SK-N-SH treated with all-trans-retinoic acid at 6 μM for 48 hours (cell line): ENCODE measurements around the gene FETUB.

Experiments
- ATAC-seq: fragments of 200-7000 bp; cut with Tn5 transposase; 3 replicates; pipeline ENCODE4 v1.9.1; 2020; ENCODE audit warnings: mild to moderate bottlenecking, moderate library complexity
- ARNTL ChIP-seq: fragments of 450-650 bp; formaldehyde crosslinking; IDR thresholded peaks from 2 replicates; pipeline ENCODE4 v1.5.0; 2020; ENCODE audit warnings: low read depth, mild to moderate bottlenecking, moderate library complexity, borderline replicate concordance
- BACH2 ChIP-seq: fragments of 250-450 bp; sonication (Bioruptor Pico); IDR thresholded peaks from 2 replicates; pipeline ENCODE4 v1.9.0; 2021; ENCODE audit warnings: mild to moderate bottlenecking, borderline replicate concordance
- CSDC2 ChIP-seq: fragments of 250-450 bp; sonication (Bioruptor Pico); IDR thresholded peaks from 2 replicates; pipeline ENCODE4 v1.5.0; 2020; ENCODE audit warnings: mild to moderate bottlenecking, moderate library complexity
- ESRRG ChIP-seq: fragments of 250-450 bp; sonication (Bioruptor Pico); IDR thresholded peaks from 2 replicates; pipeline ENCODE4 v1.6.1; 2021; ENCODE audit warnings: mild to moderate bottlenecking
- GLIS3 ChIP-seq: fragments of 250-450 bp; sonication (Bioruptor Pico); IDR thresholded peaks from 2 replicates; pipeline ENCODE4 v1.5.0; 2020; ENCODE audit warnings: mild to moderate bottlenecking, moderate library complexity
- ISL1 ChIP-seq: fragments of 250-450 bp; sonication (Bioruptor Pico); IDR thresholded peaks from 2 replicates; pipeline ENCODE4 v2.1.2; 2022; ENCODE audit warnings: mild to moderate bottlenecking, moderate library complexity
- OSR1 ChIP-seq: fragments of 250-450 bp; sonication (Bioruptor Pico); IDR thresholded peaks from 2 replicates; pipeline ENCODE4 v1.8.0; 2022; ENCODE audit warnings: moderate library complexity, mild to moderate bottlenecking, inconsistent platforms
- PPARA ChIP-seq: fragments of 250-450 bp; sonication (Bioruptor Pico); IDR thresholded peaks from 2 replicates; pipeline ENCODE4 v1.5.0; 2020; ENCODE audit warnings: mild to moderate bottlenecking, borderline replicate concordance
- RARB ChIP-seq: fragments of 250-450 bp; sonication (Bioruptor Pico); IDR thresholded peaks from 2 replicates; pipeline ENCODE4 v1.8.0; 2021; ENCODE audit warnings: mild to moderate bottlenecking, moderate library complexity
- SNAI2 ChIP-seq: fragments of 250-450 bp; sonication (Bioruptor Pico); IDR thresholded peaks from 2 replicates; pipeline ENCODE4 v1.5.0; 2020; ENCODE audit warnings: mild to moderate bottlenecking, moderate library complexity
- TCF4 ChIP-seq: fragments of 250-450 bp; sonication (Bioruptor Pico); IDR thresholded peaks from 2 replicates; pipeline ENCODE4 v1.8.0; 2021; ENCODE audit warnings: mild to moderate bottlenecking, moderate library complexity, borderline replicate concordance
- TOX ChIP-seq: fragments of 250-450 bp; sonication (Bioruptor Pico); IDR thresholded peaks from 2 replicates; pipeline ENCODE4 v1.8.0; 2021; ENCODE audit warnings: mild to moderate bottlenecking, moderate library complexity, borderline replicate concordance
- ZC3H10 ChIP-seq: fragments of 250-450 bp; sonication (Bioruptor Pico); IDR thresholded peaks from 2 replicates; pipeline ENCODE4 v1.5.1; 2021; ENCODE audit warnings: mild to moderate bottlenecking, moderate library complexity
- ZNF565 ChIP-seq: fragments of 450-650 bp; formaldehyde crosslinking; conservative IDR thresholded peaks from 2 replicates; pipeline ENCODE4 v1.5.0; 2020; ENCODE audit warnings: low read depth, mild to moderate bottlenecking, moderate library complexity
- ZNF8 ChIP-seq: fragments of 450-650 bp; formaldehyde crosslinking; IDR thresholded peaks from 2 replicates; pipeline ENCODE4 v1.5.0; 2020; ENCODE audit warnings: mild to moderate bottlenecking, moderate library complexity
- TF ChIP-seq, protein P1 (sequence below): fragments of 250-450 bp; sonication (Bioruptor Pico); IDR thresholded peaks from 2 replicates; pipeline ENCODE4 v1.5.0; 2020; ENCODE audit warnings: mild to moderate bottlenecking, moderate library complexity
- TF ChIP-seq, protein P2 (sequence below): fragments of 250-450 bp; sonication (Bioruptor Pico); IDR thresholded peaks from 2 replicates; pipeline ENCODE4 v1.5.1; 2020; ENCODE audit warnings: low read depth, mild to moderate bottlenecking, moderate library complexity
- TF ChIP-seq, protein P3 (sequence below): fragments of 250-450 bp; sonication (Bioruptor Pico); IDR thresholded peaks from 2 replicates; pipeline ENCODE4 v1.5.1; 2021; ENCODE audit warnings: mild to moderate bottlenecking, moderate library complexity
- TF ChIP-seq, protein P4 (sequence below): fragments of 250-450 bp; sonication (Bioruptor Pico); IDR thresholded peaks from 2 replicates; pipeline ENCODE4 v1.8.0; 2021; ENCODE audit warnings: low read depth, mild to moderate bottlenecking, moderate library complexity, borderline replicate concordance

FETUB gene

DNA sequence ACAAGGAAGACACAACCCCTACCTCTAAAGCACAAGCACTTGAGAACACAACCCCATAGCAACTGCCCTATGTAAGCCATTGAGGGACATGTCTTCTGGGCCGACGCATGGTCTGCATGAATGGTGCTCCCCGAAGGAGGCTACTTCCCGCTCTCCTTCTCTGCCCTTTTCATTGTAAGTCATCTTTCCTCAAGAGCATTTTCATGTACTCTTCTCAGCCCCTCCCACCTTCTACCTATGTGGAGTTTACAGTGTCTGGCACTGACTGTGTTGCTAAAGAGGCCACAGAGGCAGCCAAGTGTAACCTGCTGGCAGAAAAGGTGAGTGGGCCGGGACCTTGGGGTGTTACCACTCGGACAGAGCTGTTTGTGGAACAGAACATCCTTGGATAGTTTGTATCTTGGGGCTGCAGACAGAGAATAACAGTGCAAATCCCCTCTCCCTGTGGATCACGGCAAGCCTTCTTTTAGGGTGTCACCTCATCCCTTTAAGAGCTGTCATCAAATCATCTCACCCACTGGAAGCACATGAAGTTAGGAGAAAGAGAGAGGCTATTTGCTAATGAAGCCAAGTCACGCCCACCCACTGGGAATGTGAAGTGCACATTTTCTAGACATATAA is 21.8 kb upstream of the FETUB start (continued):
- TF ChIP-seq PPARA (CRISPR knock-in tag), result no peak
- no peak for TF ChIP-seq ARNTL (CRISPR knock-in tag)
- TF ChIP-seq CSDC2 (CRISPR knock-in tag), result no peak
- TF ChIP-seq, protein P1, sequence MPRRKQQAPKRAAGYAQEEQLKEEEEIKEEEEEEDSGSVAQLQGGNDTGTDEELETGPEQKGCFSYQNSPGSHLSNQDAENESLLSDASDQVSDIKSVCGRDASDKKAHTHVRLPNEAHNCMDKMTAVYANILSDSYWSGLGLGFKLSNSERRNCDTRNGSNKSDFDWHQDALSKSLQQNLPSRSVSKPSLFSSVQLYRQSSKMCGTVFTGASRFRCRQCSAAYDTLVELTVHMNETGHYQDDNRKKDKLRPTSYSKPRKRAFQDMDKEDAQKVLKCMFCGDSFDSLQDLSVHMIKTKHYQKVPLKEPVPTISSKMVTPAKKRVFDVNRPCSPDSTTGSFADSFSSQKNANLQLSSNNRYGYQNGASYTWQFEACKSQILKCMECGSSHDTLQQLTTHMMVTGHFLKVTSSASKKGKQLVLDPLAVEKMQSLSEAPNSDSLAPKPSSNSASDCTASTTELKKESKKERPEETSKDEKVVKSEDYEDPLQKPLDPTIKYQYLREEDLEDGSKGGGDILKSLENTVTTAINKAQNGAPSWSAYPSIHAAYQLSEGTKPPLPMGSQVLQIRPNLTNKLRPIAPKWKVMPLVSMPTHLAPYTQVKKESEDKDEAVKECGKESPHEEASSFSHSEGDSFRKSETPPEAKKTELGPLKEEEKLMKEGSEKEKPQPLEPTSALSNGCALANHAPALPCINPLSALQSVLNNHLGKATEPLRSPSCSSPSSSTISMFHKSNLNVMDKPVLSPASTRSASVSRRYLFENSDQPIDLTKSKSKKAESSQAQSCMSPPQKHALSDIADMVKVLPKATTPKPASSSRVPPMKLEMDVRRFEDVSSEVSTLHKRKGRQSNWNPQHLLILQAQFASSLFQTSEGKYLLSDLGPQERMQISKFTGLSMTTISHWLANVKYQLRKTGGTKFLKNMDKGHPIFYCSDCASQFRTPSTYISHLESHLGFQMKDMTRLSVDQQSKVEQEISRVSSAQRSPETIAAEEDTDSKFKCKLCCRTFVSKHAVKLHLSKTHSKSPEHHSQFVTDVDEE, result no peak
- TF ChIP-seq, protein P2, sequence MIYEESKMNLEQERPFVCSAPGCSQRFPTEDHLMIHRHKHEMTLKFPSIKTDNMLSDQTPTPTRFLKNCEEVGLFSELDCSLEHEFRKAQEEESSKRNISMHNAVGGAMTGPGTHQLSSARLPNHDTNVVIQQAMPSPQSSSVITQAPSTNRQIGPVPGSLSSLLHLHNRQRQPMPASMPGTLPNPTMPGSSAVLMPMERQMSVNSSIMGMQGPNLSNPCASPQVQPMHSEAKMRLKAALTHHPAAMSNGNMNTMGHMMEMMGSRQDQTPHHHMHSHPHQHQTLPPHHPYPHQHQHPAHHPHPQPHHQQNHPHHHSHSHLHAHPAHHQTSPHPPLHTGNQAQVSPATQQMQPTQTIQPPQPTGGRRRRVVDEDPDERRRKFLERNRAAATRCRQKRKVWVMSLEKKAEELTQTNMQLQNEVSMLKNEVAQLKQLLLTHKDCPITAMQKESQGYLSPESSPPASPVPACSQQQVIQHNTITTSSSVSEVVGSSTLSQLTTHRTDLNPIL (CRISPR knock-in tag), result no peak
- no peak for TF ChIP-seq TOX (CRISPR knock-in tag)
- no peak for TF ChIP-seq ZC3H10 (CRISPR knock-in tag)
- TF ChIP-seq RARB, result no peak
- no peak for TF ChIP-seq ZNF8 (CRISPR knock-in tag)
- TF ChIP-seq, all 23 proteins: peak for 0

DNA sequence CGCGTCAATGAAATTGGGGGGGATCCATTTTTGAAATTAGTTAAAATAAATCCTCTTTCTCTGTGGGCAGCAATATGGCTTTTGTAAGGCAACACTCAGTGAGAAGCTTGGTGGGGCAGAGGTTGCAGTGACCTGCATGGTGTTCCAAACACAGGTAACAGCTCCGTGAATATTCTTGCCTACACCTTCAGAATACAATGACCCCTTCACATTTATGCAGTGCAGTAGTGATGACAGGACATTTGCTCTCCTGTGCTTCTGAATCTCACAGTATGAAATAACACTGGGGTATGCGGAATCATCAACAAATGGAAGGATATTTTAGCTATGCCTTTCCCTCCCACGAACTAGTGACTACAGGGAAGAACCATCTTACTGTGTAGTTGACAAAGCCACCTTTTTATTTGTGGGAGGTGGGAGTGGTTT is 20.4 kb upstream of the FETUB start:
- TF ChIP-seq ARNTL (CRISPR knock-in tag) (no peak), BACH2 (CRISPR knock-in tag) (no peak), ZC3H10 (CRISPR knock-in tag) (no peak)
- TF ChIP-seq, protein P1, result no peak
- no peak for ATAC-seq

DNA sequence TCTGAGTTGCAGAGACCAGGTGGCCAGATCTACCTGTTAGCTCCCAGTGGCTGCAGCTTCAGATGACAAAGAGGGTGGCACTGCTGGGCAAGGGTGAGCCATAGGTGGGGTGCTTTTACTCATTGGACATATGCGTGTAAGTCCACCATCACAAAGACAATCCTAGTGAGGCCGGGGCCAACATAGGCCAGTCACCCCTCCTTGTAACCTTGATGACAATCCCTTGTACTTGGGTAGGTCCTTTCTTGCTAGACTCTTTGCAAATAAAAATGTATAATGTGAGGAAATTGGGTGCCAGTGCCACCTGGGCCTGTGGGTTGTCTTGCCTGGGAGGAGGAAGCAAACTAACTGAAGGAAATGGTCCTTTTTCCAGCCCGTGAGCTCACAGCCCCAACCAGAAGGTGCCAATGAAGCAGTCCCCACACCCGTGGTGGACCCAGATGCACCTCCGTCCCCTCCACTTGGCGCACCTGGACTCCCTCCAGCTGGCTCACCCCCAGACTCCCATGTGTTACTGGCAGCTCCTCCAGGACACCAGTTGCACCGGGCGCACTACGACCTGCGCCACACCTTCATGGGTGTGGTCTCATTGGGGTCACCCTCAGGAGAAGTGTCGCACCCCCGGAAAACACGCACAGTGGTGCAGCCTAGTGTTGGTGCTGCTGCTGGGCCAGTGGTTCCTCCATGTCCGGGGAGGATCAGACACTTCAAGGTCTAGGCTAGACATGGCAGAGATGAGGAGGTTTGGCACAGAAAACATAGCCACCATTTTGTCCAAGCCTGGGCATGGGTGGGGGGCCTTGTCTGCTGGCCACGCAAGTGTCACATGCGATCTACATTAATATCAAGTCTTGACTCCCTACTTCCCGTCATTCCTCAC is 19.7 kb upstream of the FETUB start:
- no peak for ATAC-seq
- TF ChIP-seq OSR1, result no peak
- TF ChIP-seq ZNF565 (CRISPR knock-in tag), result no peak
- TF ChIP-seq PPARA (CRISPR knock-in tag), result no peak
- TF ChIP-seq ISL1, result no peak
- TF ChIP-seq, protein P3, sequence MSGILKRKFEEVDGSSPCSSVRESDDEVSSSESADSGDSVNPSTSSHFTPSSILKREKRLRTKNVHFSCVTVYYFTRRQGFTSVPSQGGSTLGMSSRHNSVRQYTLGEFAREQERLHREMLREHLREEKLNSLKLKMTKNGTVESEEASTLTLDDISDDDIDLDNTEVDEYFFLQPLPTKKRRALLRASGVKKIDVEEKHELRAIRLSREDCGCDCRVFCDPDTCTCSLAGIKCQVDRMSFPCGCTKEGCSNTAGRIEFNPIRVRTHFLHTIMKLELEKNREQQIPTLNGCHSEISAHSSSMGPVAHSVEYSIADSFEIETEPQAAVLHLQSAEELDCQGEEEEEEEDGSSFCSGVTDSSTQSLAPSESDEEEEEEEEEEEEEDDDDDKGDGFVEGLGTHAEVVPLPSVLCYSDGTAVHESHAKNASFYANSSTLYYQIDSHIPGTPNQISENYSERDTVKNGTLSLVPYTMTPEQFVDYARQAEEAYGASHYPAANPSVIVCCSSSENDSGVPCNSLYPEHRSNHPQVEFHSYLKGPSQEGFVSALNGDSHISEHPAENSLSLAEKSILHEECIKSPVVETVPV (CRISPR knock-in tag), result no peak
- no peak for TF ChIP-seq SNAI2
- TF ChIP-seq, protein P4, sequence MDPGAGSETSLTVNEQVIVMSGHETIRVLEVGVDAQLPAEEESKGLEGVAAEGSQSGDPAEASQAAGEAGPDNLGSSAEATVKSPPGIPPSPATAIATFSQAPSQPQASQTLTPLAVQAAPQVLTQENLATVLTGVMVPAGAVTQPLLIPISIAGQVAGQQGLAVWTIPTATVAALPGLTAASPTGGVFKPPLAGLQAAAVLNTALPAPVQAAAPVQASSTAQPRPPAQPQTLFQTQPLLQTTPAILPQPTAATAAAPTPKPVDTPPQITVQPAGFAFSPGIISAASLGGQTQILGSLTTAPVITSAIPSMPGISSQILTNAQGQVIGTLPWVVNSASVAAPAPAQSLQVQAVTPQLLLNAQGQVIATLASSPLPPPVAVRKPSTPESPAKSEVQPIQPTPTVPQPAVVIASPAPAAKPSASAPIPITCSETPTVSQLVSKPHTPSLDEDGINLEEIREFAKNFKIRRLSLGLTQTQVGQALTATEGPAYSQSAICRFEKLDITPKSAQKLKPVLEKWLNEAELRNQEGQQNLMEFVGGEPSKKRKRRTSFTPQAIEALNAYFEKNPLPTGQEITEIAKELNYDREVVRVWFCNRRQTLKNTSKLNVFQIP, result no peak
- TF ChIP-seq, protein P2 (CRISPR knock-in tag), result no peak
- TF ChIP-seq TOX (CRISPR knock-in tag), result no peak
- no peak for TF ChIP-seq GLIS3 (CRISPR knock-in tag)
- TF ChIP-seq TCF4, result no peak
- no peak for TF ChIP-seq ESRRG (CRISPR knock-in tag)
